CD4-positive, alpha-beta T cell (primary cell): ENCODE data around the gene KMT5B. TPM values are rescaled to one million over a fixed set of nuclear protein-coding genes. Genes with fewer than 3 reads are reported as not detected.

Experiments
- ATAC-seq: fragments of 200-7000 bp; cut with Tn5 transposase; one replicate; pipeline ENCODE4 v1.10.0; 2022; ENCODE audit warnings: mild to moderate bottlenecking; ENCODE audit not compliant: poor library complexity
- CTCF ChIA-PET: fragments of 350-600 bp; sonication (Branson Sonifier 250); formaldehyde crosslinking; loops from one replicate; lab custom pipeline; 2021; ENCODE audit warnings: antibody characterized with exemption, inconsistent platforms; lab: Charles Lee
- POLR2A ChIA-PET: fragments of 350-600 bp; sonication (Branson Sonifier 250); formaldehyde crosslinking; loops from one replicate; lab custom pipeline; 2021; ENCODE audit warnings: antibody characterized with exemption, inconsistent platforms; lab: Charles Lee
- DNase-seq, 14 experiments: peaks; one replicate each; pipeline ENCODE4 v3.0.0-alpha.2; 2013 to 2020; ENCODE audit warnings: mixed read lengths in 2 of 14
- H3K27ac ChIP-seq, 2 donors: one replicate each; pipeline versions ENCODE4 v1.5.1 to v1.7.0; 2013; ENCODE audit warnings: low read length in 2 of 2, low read depth in 1 of 2, mild to moderate bottlenecking in 1 of 2
- H3K27me3 ChIP-seq, 2 experiments: 1 replicate in 1 of 2; 2 replicates in 1 of 2; pipeline versions ENCODE4 v1.6.1 to v1.7.0; 2013; ENCODE audit warnings: low read length in 2 of 2, control low read depth in 1 of 2, mild to moderate bottlenecking in 1 of 2, moderate library complexity in 1 of 2; ENCODE audit not compliant: insufficient read depth in 2 of 2, control insufficient read depth in 1 of 2
- H3K36me3 ChIP-seq: one replicate; pipeline ENCODE4 v1.6.1; 2013; ENCODE audit warnings: low read length, control low read depth; ENCODE audit not compliant: insufficient read depth
- H3K4me1 ChIP-seq: one replicate; pipeline ENCODE4 v1.6.1; 2013; ENCODE audit warnings: low read length, control low read depth; ENCODE audit not compliant: insufficient read depth
- H3K4me3 ChIP-seq: one replicate; pipeline ENCODE4 v1.5.1; 2013; ENCODE audit warnings: mild to moderate bottlenecking, low read length, moderate library complexity
- H3K9me3 ChIP-seq, 2 experiments: 1 replicate in 1 of 2; 2 replicates in 1 of 2; pipeline versions ENCODE4 v1.6.1 to v1.7.0; 2013; ENCODE audit warnings: low read length in 2 of 2, mild to moderate bottlenecking in 2 of 2, control low read depth in 1 of 2, moderate library complexity in 1 of 2; ENCODE audit not compliant: control insufficient read depth in 1 of 2, insufficient read depth in 1 of 2
- H3K27ac Mint-ChIP-seq: one replicate; pipeline ENCODE4 v1.8.0; 2020; ENCODE audit warnings: mixed read lengths
- H3K27me3 Mint-ChIP-seq: one replicate; pipeline ENCODE4 v1.8.0; 2021; ENCODE audit warnings: mixed read lengths
- H3K36me3 Mint-ChIP-seq: one replicate; pipeline ENCODE4 v1.8.0; 2021; ENCODE audit warnings: low read depth, mixed read lengths
- H3K4me1 Mint-ChIP-seq: one replicate; pipeline ENCODE4 v1.8.0; 2021; ENCODE audit warnings: low read depth, mixed read lengths
- H3K4me3 Mint-ChIP-seq: one replicate; pipeline ENCODE4 v1.8.0; 2020; ENCODE audit warnings: mild to moderate bottlenecking, mixed read lengths
- H3K9me3 Mint-ChIP-seq: one replicate; pipeline ENCODE4 v1.8.0; 2020; ENCODE audit warnings: mixed read lengths
- intact Hi-C, 2 experiments: fragments of 100-400 bp; cut with DNase I in 1 of 2; cut with micrococcal nuclease in 1 of 2; formaldehyde crosslinking; loops; one replicate each; pipeline versions ENCODE4 v1.15.1 to v1.9.0; 2023 to 2025; cut with DNase I, micrococcal nuclease
- total RNA-seq, 174 experiments: library from RNA in 2 of 174; stranded (reverse) in 2 of 174; gene quantifications; one replicate each; pipeline ENCODE4 v1.2.3 and lab custom pipeline; 2021 to 2026
- TF ChIP-seq, protein P1 (sequence below): fragments of 200-600 bp; IDR thresholded peaks from one replicate; pipeline ENCODE4 v1.8.0; 2022; ENCODE audit warnings: antibody characterized with exemption, mild to moderate bottlenecking

The KMT5B gene
- total RNA-seq, 2 experiments from 2014 or later: 22.5 to 23.3 TPM

DNA sequence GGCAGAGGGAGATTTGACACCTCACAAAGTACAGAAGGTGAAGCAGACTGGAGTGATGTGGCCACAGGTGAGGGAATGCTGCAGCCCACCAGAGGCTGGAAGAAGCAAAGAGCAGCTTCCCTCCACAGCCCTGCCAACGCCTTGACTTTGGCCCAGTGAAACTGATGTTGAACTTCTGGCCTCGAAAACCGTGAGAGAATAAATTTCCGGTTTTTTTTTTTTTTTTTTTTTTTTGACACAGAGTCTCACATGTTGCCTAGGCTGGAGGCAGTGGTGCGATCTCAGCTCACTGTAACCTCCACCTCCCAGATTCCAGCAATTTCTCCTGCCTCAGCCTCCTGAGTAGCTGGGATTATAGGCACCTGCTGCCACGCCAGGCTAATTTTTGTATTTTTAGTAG, 8.7 kb downstream of the KMT5B start:
- ChIA-PET CTCF (interaction anchor here (0.6 kb wide), 1 partner anchor 15 kb away, joined by 3 read pairs; no protein-coding TSS in a partner anchor), POLR2A (no interaction called here)
- DNase-seq: no peak
- Histone ChIP-seq H3K36me3 (no peaks in the 10 kb centered on the region), H3K27ac (no peak overlapping the region), H3K27me3 (no peaks in the 10 kb centered on the region), H3K4me1 (peaks cover 48% of the 10 kb centered on the region), H3K4me3 (no peak overlapping the region), H3K9me3 (no peaks in the 10 kb centered on the region)
- Mint-ChIP-seq H3K27ac (no peak overlapping the region), H3K4me1 (peaks cover 70% of the 10 kb centered on the region), H3K4me3 (no peak overlapping the region), H3K36me3 (no peaks in the 10 kb centered on the region), H3K27me3 (no peaks in the 10 kb centered on the region), H3K9me3 (no peaks in the 10 kb centered on the region)
- ATAC-seq: no peak
- TF ChIP-seq, protein P1, sequence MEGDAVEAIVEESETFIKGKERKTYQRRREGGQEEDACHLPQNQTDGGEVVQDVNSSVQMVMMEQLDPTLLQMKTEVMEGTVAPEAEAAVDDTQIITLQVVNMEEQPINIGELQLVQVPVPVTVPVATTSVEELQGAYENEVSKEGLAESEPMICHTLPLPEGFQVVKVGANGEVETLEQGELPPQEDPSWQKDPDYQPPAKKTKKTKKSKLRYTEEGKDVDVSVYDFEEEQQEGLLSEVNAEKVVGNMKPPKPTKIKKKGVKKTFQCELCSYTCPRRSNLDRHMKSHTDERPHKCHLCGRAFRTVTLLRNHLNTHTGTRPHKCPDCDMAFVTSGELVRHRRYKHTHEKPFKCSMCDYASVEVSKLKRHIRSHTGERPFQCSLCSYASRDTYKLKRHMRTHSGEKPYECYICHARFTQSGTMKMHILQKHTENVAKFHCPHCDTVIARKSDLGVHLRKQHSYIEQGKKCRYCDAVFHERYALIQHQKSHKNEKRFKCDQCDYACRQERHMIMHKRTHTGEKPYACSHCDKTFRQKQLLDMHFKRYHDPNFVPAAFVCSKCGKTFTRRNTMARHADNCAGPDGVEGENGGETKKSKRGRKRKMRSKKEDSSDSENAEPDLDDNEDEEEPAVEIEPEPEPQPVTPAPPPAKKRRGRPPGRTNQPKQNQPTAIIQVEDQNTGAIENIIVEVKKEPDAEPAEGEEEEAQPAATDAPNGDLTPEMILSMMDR: no peak
- intact Hi-C loops: loop anchor here in 1 of 2 experiments (10.0 kb wide), 2 partner anchors 80 to 200 kb away; partner anchors contain the start of genes CHKA and UNC93B1

DNA sequence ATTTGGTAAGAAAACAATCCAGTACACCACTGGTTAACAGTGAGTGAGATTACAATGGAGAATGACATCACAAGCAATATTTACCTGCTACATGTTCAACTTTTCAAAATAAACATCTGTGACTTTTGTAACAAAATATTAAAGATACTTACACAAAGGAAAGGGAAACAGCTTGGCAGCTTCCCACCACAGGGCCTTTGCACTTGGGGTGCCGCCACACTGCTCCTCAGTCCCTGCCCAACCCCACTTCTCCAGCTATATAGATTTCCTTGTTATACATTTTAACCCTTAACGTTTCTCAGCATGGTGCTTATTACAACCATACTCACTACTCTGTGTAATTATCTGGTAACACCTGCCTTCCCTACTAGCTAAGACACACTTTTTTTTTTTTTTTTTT, 10.9 kb downstream of the KMT5B start:
- Histone ChIP-seq H3K9me3 (no peaks in the 10 kb centered on the region), H3K4me3 (no peak overlapping the region), H3K27me3 (no peaks in the 10 kb centered on the region), H3K36me3 (no peaks in the 10 kb centered on the region), H3K27ac (no peak overlapping the region), H3K4me1 (peaks cover 43% of the 10 kb centered on the region)
- ChIA-PET CTCF (interaction anchor here (1.1 kb wide), 1 partner anchor 9 kb away, joined by 4 read pairs; no protein-coding TSS in a partner anchor), POLR2A (interaction anchor here (0.7 kb wide), 1 partner anchor 126 kb away, joined by 3 read pairs; no protein-coding TSS in a partner anchor)
- no peaks in the 10 kb centered on the region for H3K27me3 Mint-ChIP-seq
- ATAC-seq (no peak), DNase-seq (no peak)
- H3K9me3 Mint-ChIP-seq: no peaks in the 10 kb centered on the region
- H3K4me3 Mint-ChIP-seq: no peak overlapping the region
- H3K36me3 Mint-ChIP-seq: no peaks in the 10 kb centered on the region
- TF ChIP-seq, protein P1: no peak
- intact Hi-C loops: loop anchor here in 1 of 2 experiments (10.0 kb wide), 2 partner anchors 77 to 197 kb away; partner anchors contain the start of genes CHKA and UNC93B1
- peaks cover 74% of the 10 kb centered on the region for H3K4me1 Mint-ChIP-seq
- no peak overlapping the region for H3K27ac Mint-ChIP-seq

DNA sequence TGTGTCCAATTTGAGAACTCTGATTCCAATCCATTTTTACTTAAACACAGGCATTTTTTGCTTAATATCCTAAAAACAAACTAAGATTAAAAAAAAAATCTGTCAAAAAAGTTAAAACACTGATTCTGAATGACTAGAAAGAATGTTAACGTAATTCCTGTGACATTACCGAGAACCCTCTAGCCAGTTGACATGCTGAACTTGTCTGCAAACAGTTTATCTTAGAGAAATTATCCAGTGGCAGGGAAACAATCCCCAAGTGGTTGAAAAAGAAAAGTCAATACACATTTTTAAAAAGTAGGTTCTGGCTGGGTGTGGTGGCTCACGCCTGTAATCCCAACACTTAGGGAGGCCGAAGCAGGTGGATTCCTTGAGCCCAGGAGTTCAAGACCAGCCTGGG, 11.6 kb downstream of the KMT5B start:
- no peak overlapping the region for H3K27ac ChIP-seq
- intact Hi-C loops: loop anchor here in 1 of 2 experiments (10.0 kb wide), 2 partner anchors 77 to 197 kb away; partner anchors contain the start of genes CHKA and UNC93B1
- ATAC-seq: no peak
- no peak overlapping the region for H3K27ac Mint-ChIP-seq
- no peaks in the 10 kb centered on the region for H3K36me3 Mint-ChIP-seq
- H3K9me3 ChIP-seq: no peaks in the 10 kb centered on the region
- ChIA-PET CTCF (no interaction called here), POLR2A (no interaction called here)
- no peaks in the 10 kb centered on the region for H3K36me3 ChIP-seq
- no peak for DNase-seq
- H3K27me3 Mint-ChIP-seq: no peaks in the 10 kb centered on the region
- H3K27me3 ChIP-seq: no peaks in the 10 kb centered on the region
- H3K4me3 ChIP-seq: no peak overlapping the region
- peaks cover 42% of the 10 kb centered on the region for H3K4me1 ChIP-seq
- no peaks in the 10 kb centered on the region for H3K9me3 Mint-ChIP-seq
- no peak overlapping the region for H3K4me3 Mint-ChIP-seq
- H3K4me1 Mint-ChIP-seq: peaks cover 70% of the 10 kb centered on the region
- TF ChIP-seq, protein P1: no peak
